GM12864 (cell line): ENCODE data around the gene VPS13D.

Experiments
- DNase-seq: peaks from one replicate; pipeline ENCODE4 v3.0.0-alpha.2; 2011; ENCODE audit warnings: low read depth
- H3K4me3 ChIP-seq: 2 replicates; pipeline ENCODE4 v1.5.1; 2011; ENCODE audit warnings: mild to moderate bottlenecking, low read depth, low read length, control low read depth
- TF ChIP-seq, protein P1 (sequence below): IDR thresholded peaks from 2 replicates; pipeline ENCODE4 v1.5.1; 2011; ENCODE audit warnings: low read depth, mild to moderate bottlenecking, moderate library complexity, low read length, control low read depth, inconsistent platforms; ENCODE audit errors: missing control alignments

The VPS13D gene

DNA sequence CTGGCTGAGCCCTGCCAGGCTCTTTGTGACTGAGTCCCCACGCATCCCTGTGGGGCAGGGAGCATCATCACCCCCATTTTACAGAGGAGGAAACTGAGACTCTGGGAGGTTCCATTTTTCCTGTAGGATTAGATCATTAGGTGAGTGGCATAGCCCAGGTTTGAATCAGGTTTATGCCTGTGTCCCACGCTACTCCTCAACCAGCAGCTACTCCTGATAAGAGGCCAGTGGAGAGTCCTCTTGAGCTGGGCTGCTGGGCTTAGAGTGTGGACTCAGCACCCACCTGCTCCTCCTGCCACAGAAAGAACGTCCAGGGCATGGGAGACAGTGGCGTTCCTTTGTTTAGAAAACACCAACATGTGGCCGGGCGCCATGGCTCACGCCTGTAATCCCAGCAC lies 32.3 kb upstream of the VPS13D start:
- no peak for DNase-seq
- TF ChIP-seq, protein P1, sequence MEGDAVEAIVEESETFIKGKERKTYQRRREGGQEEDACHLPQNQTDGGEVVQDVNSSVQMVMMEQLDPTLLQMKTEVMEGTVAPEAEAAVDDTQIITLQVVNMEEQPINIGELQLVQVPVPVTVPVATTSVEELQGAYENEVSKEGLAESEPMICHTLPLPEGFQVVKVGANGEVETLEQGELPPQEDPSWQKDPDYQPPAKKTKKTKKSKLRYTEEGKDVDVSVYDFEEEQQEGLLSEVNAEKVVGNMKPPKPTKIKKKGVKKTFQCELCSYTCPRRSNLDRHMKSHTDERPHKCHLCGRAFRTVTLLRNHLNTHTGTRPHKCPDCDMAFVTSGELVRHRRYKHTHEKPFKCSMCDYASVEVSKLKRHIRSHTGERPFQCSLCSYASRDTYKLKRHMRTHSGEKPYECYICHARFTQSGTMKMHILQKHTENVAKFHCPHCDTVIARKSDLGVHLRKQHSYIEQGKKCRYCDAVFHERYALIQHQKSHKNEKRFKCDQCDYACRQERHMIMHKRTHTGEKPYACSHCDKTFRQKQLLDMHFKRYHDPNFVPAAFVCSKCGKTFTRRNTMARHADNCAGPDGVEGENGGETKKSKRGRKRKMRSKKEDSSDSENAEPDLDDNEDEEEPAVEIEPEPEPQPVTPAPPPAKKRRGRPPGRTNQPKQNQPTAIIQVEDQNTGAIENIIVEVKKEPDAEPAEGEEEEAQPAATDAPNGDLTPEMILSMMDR, result no peak
- H3K4me3 ChIP-seq, result no peak overlapping the region

DNA sequence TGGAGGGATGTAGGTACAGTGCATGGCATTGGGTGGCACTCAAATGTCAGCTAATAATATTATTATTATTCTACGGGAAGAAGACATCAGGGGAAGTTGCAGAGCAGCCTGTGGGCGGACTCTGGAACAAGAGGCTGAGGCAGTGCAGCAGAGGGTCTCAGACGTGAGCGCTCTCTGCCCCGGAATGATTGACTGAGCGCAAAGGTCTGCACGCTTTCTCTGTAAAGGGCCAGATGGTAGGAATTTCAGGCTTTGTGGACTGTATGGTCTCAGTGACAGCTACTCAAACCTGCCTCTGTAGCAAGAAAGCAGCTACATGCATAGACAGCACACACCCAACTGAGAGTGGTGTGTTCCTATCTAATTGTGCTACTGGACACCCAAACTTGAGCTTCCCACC lies 29.6 kb upstream of the VPS13D start:
- H3K4me3 ChIP-seq, result no peak overlapping the region
- TF ChIP-seq, protein P1, result no peak
- DNase-seq, result no peak

DNA sequence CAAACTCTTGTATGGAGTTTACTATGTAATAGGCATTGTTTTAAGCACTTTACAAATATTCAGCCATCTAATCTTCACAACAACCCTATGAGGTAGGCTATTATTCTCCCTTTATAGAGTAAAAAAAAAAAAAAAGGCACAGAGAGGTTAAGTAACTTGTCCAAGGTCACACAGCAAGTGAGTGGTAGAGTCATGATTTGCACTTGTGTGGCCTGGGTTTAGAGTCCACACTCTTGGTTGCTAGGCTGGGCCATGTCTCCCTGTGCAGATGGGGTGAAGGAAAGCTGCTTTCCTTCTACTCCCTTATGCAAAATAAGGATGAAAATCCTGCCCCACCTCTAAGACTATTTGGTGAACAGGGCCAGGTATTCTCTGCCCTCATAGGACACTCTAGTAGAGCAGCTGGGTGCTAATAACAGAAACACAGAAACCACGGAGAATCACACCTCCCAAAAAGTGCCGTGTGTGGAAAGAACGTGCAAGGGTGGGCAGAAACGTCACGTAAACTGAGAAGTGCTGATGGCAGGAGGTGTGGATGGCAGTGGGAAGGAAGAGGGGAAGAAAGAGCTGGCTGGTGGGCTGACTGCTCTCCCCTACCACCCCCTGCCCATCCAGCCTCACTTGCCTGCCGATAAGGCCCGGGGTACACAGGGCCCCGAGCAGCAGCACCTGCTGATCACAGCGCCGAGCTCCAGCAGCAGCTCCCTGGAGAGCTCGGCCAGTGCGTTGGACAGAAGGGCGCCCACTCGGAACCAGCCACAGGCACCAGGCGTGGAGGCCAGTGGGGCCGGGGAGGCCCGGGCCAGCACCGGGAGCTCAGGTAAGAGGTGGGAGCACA lies 28.3 kb upstream of the VPS13D start:
- TF ChIP-seq, protein P1, result no peak
- no peak overlapping the region for H3K4me3 ChIP-seq

DNA sequence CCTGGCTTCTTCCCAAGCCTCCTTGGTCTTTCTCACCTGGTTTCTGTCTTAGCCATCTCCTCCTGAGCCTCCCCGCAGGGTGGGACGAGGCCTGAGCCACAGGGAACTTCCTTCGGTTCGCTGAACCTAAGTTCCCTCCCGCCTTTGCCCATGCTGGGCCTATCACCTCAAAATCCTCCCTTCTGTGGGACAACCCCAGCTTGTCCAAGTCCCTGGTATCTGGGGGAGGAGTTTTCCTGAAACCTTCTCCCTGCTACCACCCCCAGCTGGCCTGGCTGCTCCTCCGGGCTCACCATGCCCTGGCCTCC lies 27.7 kb upstream of the VPS13D start:
- TF ChIP-seq, protein P1, result no peak
- no peak for DNase-seq
- H3K4me3 ChIP-seq, result no peak overlapping the region

More for the DNA sequence above, 28.3 kb upstream of the VPS13D start:
- no peak for DNase-seq

DNA sequence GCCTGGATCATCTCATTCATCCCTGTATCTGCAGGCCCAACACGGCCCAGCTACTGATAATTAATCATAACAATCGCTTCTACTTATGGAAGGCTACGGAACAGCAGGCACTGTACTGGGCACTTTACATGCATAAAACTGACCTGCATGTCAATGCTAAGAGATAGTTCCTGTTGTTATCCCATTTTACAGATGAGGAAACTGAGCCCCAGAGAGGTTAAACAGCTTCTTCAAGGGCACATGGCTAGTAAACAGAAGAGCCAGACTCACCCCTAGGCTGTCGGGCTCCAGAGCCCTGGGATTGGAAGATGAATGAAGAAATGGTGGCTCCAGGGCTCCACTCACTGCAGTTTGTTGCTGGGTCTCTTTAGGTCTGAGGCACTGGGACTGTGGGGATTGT lies 27.3 kb upstream of the VPS13D start:
- H3K4me3 ChIP-seq, result no peak overlapping the region
- DNase-seq, result no peak
- TF ChIP-seq, protein P1, result no peak

DNA sequence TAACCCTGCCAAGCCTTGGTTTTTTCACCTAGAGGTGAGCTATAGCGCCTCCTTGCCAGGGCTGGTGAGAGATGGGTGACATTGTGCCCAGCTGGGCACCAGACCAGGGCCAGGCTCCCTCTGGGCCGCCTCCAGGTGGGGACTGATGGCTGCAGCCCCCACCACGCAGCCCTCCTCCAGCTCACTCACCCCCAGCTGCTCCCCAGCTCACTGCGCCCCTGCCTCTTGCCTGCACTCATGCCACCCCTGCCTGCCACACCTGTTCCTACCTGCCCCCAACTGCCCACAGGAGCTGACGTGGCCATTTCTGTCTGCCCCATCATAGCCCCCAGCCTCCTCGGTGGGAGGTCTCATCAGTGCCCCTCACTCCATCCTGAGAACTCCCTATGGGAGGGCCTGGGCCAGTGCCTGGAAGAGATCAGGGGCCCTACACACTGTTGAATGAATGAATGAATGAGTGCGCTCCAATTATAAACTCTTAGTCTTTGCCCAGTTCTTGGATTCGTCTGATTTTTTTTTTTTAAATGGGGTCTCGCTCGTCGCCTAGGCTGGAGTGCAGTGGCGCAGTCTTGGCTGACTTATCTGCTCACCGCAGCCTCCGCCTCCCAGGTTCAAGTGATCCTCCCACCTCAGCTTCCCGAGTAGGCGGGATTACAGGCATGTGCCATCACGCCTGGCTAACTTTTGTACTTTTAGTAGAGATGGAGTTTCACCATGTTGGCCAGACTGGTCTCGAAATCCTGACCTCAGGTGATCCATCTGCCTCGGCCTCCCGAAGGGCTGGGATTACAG lies 26.4 kb upstream of the VPS13D start:
- TF ChIP-seq, protein P1, result no peak
- H3K4me3 ChIP-seq, result no peak overlapping the region
- no peak for DNase-seq
